8988T (cell line): ENCODE measurements around the gene RGS9BP.
"Not testable (repeated sequence)": the region's sequence is repeated elsewhere in the genome, so short reads cannot be mapped to it uniquely, and the experiment has no call there.

ENCODE experiments used
- DNase-seq: peaks from one replicate; pipeline ENCODE4 v3.0.0; 2011

Gene RGS9BP

GRCh38 chr19:32702010-32702409 is 26.4 kb downstream of the RGS9BP start:
- DNase-seq: no peak

GRCh38 chr19:32704006-32704405 is 28.4 kb downstream of the RGS9BP start:
- DNase-seq: not testable (repeated sequence)

- DNase-seq: no peak
These were observed 32.8 kb downstream of the RGS9BP start for GRCh38 chr19:32708457-32708856.

GRCh38 chr19:32709032-32709431 is 33.4 kb downstream of the RGS9BP start:
- no peak for DNase-seq

GRCh38 chr19:32711747-32712146 is 36.1 kb downstream of the RGS9BP start:
- DNase-seq: no peak

GRCh38 chr19:32716203-32716602 is 40.6 kb downstream of the RGS9BP start:
- not testable (repeated sequence) for DNase-seq

- no peak for DNase-seq
These were observed 41.8 kb downstream of the RGS9BP start for GRCh38 chr19:32717496-32717895.

- no peak for DNase-seq
These were observed 42.6 kb downstream of the RGS9BP start for GRCh38 chr19:32718286-32718685.

GRCh38 chr19:32719611-32720059 is 44.0 kb downstream of the RGS9BP start, which contains the start of gene TDRD12:
TDRD12 (plus strand) TSS chr19:32719767; CDS start chr19:32720073, 306 bp downstream.
- DNase-seq: peak; percentile 64

GRCh38 chr19:32720216-32720935 is 44.7 kb downstream of the RGS9BP start:
- DNase-seq: peak; percentile 77

- DNase-seq: no peak
These were observed 45.2 kb downstream of the RGS9BP start for GRCh38 chr19:32720936-32721250.
